WTC11 (cell line): ENCODE data around the gene NTN1.

Source experiments
- CTCF ChIP-seq: fragments of 200-600 bp; IDR thresholded peaks from 2 replicates; pipeline ENCODE4 v1.8.0; 2022; ENCODE audit warnings: antibody characterized with exemption
- FOXP4 ChIP-seq: sonication (generic); formaldehyde crosslinking; IDR thresholded peaks from 2 replicates; pipeline ENCODE4 v1.8.0; 2022; ENCODE audit warnings: mild to moderate bottlenecking, missing genetic modification reagents
- IRF1 ChIP-seq: sonication (generic); formaldehyde crosslinking; IDR thresholded peaks from 2 replicates; pipeline ENCODE4 v1.8.0; 2023; ENCODE audit warnings: missing genetic modification reagents

GRCh38 chr17:9087921-9088320 lies 66.6 kb downstream of the NTN1 start:
- TF ChIP-seq CTCF (no peak), IRF1 (no peak), FOXP4 (no peak)
